Activated CD8-positive, alpha-beta T cell treated with anti-CD3 and anti-CD28 coated beads, Interleukin-2, amount 10 ng/mL, durations not matched to agents 7 days and 5 days (primary cell): ENCODE data around the gene TMEM147. TPM values are rescaled to one million over a fixed set of nuclear protein-coding genes. Genes with fewer than 3 reads are reported as not detected.

ENCODE experiments used
- ATAC-seq: fragments of 150-1000 bp; cut with Tn5 transposase; one replicate; pipeline ENCODE4 v1.10.0; 2021; ENCODE audit warnings: moderate library complexity
- CTCF ChIA-PET: fragments of 350-600 bp; sonication (Branson Sonifier 250); formaldehyde crosslinking; loops from one replicate; lab custom pipeline; 2021; ENCODE audit warnings: antibody characterized with exemption; lab: Charles Lee
- POLR2A ChIA-PET: fragments of 350-600 bp; sonication (Branson Sonifier 250); formaldehyde crosslinking; loops from one replicate; lab custom pipeline; 2021; ENCODE audit warnings: antibody characterized with exemption; lab: Charles Lee
- DNase-seq: peaks from one replicate; pipeline ENCODE4 v3.0.0-alpha.2; 2020
- H3K27ac Mint-ChIP-seq: one replicate; pipeline ENCODE4 v1.8.0; 2021; ENCODE audit warnings: mild to moderate bottlenecking, mixed read lengths
- H3K27me3 Mint-ChIP-seq: one replicate; pipeline ENCODE4 v1.8.0; 2021; ENCODE audit warnings: low read depth, mixed read lengths
- H3K36me3 Mint-ChIP-seq: one replicate; pipeline ENCODE4 v1.8.0; 2021; ENCODE audit warnings: low read depth, mixed read lengths
- H3K4me1 Mint-ChIP-seq: one replicate; pipeline ENCODE4 v1.8.0; 2021; ENCODE audit warnings: low read depth, mixed read lengths
- H3K4me3 Mint-ChIP-seq: one replicate; pipeline ENCODE4 v1.8.0; 2021; ENCODE audit warnings: mild to moderate bottlenecking, mixed read lengths
- H3K9me3 Mint-ChIP-seq: one replicate; pipeline ENCODE4 v1.8.0; 2022; ENCODE audit warnings: mixed read lengths; ENCODE audit not compliant: insufficient read depth
- total RNA-seq, 2 experiments: library from RNA; stranded (reverse); gene quantifications; one replicate each; pipeline ENCODE4 v1.2.3, GENCODE V29; 2021

TMEM147 gene, protein sequence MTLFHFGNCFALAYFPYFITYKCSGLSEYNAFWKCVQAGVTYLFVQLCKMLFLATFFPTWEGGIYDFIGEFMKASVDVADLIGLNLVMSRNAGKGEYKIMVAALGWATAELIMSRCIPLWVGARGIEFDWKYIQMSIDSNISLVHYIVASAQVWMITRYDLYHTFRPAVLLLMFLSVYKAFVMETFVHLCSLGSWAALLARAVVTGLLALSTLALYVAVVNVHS
- 10 to 100 TPM; 53.3 to 54.1 TPM for total RNA-seq

- ChIA-PET POLR2A (no interaction called here), CTCF (interaction anchor here (1.1 to 2.1 kb wide), 2 partner anchors 35 to 50 kb away, joined by 3 to 7 read pairs; no protein-coding TSS in a partner anchor)
- Mint-ChIP-seq H3K4me1 (peaks cover 34% of the 10 kb centered on the region), H3K36me3 (peaks cover 12% of the 10 kb centered on the region), H3K4me3 (peak within 1 kb of the TSS; percentile 93), H3K27ac (peak within 1 kb of the TSS; percentile 91), H3K9me3 (no peaks in the 10 kb centered on the region), H3K27me3 (no peaks in the 10 kb centered on the region)
- DNase-seq: peak; percentile 89
- peak; percentile 92 for ATAC-seq
Measured at GRCh38 chr19:35545001-35545854, at the start of gene TMEM147. TMEM147 (plus strand) TSS chr19:35545626; CDS start chr19:35545740, 114 bp downstream.

GRCh38 chr19:35497406-35497805 is 48.0 kb upstream of the TMEM147 start:
- no peak overlapping the region for H3K4me3 Mint-ChIP-seq
- ChIA-PET POLR2A (no interaction called here), CTCF (interaction anchor here (1.1 to 1.6 kb wide), 5 partner anchors 10 to 144 kb away, joined by 3 to 8 read pairs (median 4); no protein-coding TSS in a partner anchor)
- ATAC-seq (no peak), DNase-seq (no peak)
- H3K9me3 Mint-ChIP-seq: no peaks in the 10 kb centered on the region
- no peak overlapping the region for H3K27ac Mint-ChIP-seq
- H3K4me1 Mint-ChIP-seq: peaks cover 4% of the 10 kb centered on the region
- peaks cover 11% of the 10 kb centered on the region for H3K27me3 Mint-ChIP-seq
- H3K36me3 Mint-ChIP-seq: no peaks in the 10 kb centered on the region

DNA sequence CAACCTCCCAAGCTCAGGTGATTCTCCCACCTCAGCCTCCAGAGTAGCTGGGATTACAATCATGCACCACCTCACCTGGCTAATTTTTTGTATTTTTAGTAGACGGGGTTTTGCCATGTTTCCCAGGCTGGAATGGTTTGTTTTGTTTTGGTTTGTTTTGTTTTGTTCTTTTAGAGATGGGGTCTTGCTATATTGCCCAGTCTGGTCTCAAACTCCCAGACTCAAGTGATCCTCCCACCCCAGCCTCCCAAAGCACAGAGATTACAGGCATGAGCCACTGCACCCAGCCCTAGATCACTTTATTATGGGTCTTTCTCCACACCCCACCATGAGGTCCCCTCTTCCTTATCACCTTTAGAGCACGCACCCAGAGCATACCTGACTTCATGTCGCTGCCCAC is 47.2 kb upstream of the TMEM147 start:
- H3K4me3 Mint-ChIP-seq: no peak overlapping the region
- H3K27me3 Mint-ChIP-seq: peaks cover 7% of the 10 kb centered on the region
- H3K36me3 Mint-ChIP-seq: no peaks in the 10 kb centered on the region
- DNase-seq (no peak), ATAC-seq (no peak)
- H3K27ac Mint-ChIP-seq: no peak overlapping the region
- peaks cover 4% of the 10 kb centered on the region for H3K4me1 Mint-ChIP-seq
- H3K9me3 Mint-ChIP-seq: no peaks in the 10 kb centered on the region
- ChIA-PET CTCF (interaction anchor here (0.7 to 1.6 kb wide), 3 partner anchors 36 to 146 kb away, joined by 3 to 4 read pairs (median 4); no protein-coding TSS in a partner anchor), POLR2A (no interaction called here)

DNA sequence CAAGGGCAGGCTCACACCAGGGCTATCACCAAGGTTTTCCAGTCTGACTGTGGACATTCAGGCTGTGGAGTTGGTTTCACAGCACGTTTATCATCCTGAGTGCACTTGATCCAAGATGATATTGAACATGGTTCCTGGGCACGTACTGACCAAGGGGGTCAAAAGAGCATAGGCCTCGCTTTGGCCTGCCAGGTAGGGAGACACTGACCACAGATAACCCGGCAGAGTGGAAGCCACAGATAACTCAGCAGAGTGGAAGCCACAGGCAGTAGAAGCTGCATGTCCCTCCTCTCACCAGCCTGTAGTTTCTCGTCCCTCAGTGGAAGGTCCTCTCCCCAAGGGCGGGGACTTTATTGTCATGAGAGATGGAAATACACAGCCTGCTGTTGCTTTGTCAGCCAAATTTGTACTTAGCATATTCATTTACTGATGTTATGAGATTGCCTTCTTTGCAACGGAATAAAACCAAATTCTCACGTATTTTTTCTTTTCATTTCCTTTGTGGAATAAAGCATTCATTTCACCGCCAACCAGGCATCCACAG is 46.4 kb upstream of the TMEM147 start:
- Mint-ChIP-seq H3K9me3 (no peaks in the 10 kb centered on the region), H3K27me3 (peaks cover 3% of the 10 kb centered on the region), H3K36me3 (no peaks in the 10 kb centered on the region), H3K27ac (no peak overlapping the region), H3K4me3 (no peak overlapping the region), H3K4me1 (peaks cover 4% of the 10 kb centered on the region)
- CTCF ChIA-PET: no interaction called here
- DNase-seq (no peak), ATAC-seq (no peak)
- POLR2A ChIA-PET: no interaction called here

DNA sequence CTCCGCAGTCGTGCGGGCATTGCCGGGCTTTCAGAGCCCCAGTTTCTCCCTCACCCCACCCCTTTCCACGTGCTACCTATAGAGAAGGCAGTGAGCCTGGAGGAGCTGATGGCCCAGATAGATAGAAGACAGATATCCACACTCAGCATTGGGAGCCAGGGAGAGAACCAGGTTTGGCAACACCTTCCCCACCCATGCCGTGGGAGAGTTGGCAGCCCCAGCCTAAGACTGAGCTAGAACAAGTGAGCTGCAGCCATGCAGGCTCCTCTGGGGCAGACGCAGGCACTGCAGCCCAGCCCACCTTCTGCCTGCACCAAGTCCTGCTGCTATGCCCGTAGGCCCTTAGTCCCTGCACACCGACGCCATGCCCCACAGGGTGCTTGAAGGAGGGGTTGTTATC is 44.8 kb upstream of the TMEM147 start:
- Mint-ChIP-seq H3K27me3 (peaks cover 7% of the 10 kb centered on the region), H3K4me3 (no peak overlapping the region), H3K9me3 (no peaks in the 10 kb centered on the region), H3K36me3 (no peaks in the 10 kb centered on the region), H3K4me1 (no peaks in the 10 kb centered on the region), H3K27ac (no peak overlapping the region)
- DNase-seq (no peak), ATAC-seq (no peak)
- ChIA-PET POLR2A (no interaction called here), CTCF (interaction anchor here (1.0 to 1.1 kb wide), 2 partner anchors 10 to 148 kb away, joined by 3 read pairs; no protein-coding TSS in a partner anchor)

DNA sequence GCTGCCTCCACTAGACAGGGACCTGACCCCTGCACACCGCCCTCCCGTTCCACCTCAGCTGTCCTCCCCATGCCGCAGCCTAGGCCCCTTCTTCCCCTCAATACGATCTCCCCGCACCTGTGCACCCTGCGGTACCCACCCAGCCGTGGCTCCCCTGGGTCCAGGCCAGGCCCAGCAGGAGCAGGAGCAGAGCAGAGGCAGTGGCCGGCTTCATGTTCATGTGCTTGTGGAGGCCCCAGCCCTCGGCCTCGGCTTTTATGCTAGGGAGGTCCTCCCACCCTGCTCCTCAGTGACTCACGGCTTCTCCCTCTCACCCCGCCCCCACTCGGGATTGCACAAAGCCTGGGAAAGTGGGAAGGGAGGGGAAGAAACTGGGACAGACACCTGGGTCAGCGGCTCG is 43.7 kb upstream of the TMEM147 start:
- ChIA-PET POLR2A (no interaction called here), CTCF (no interaction called here)
- H3K27ac Mint-ChIP-seq: no peak overlapping the region
- ATAC-seq: no peak
- no peaks in the 10 kb centered on the region for H3K9me3 Mint-ChIP-seq
- no peak overlapping the region for H3K4me3 Mint-ChIP-seq
- peaks cover 12% of the 10 kb centered on the region for H3K27me3 Mint-ChIP-seq
- H3K36me3 Mint-ChIP-seq: no peaks in the 10 kb centered on the region
- no peaks in the 10 kb centered on the region for H3K4me1 Mint-ChIP-seq
- DNase-seq: no peak

DNA sequence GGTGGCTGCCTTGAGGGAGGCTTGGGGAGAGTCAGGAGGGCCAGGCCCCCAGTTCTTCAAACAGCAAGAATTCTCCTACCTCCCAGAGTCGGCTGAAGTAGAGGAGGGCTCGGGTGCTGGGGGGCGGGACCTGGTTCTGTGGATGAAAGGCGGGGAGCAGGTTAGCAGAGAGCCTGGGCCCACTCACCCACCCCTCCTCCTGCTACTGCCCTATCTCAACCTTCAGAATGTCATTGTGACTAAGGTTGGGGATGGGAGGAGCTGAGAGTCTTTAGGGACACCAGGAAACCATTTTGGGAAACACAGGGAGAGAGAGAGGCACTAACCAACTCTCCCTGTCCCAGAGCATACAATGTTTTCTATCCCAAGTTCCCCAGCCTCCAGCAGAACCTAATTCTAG is 42.7 kb upstream of the TMEM147 start:
- ATAC-seq (no peak), DNase-seq (no peak)
- H3K9me3 Mint-ChIP-seq: no peaks in the 10 kb centered on the region
- H3K4me1 Mint-ChIP-seq: no peaks in the 10 kb centered on the region
- no peaks in the 10 kb centered on the region for H3K36me3 Mint-ChIP-seq
- H3K27me3 Mint-ChIP-seq: peaks cover 18% of the 10 kb centered on the region
- no peak overlapping the region for H3K27ac Mint-ChIP-seq
- ChIA-PET CTCF (interaction anchor here (1.5 to 2.8 kb wide), 2 partner anchors 8 to 150 kb away, joined by 3 to 14 read pairs; no protein-coding TSS in a partner anchor), POLR2A (interaction anchor here (0.6 kb wide), 1 partner anchor 96 kb away, joined by 3 read pairs; no protein-coding TSS in a partner anchor)
- no peak overlapping the region for H3K4me3 Mint-ChIP-seq

DNA sequence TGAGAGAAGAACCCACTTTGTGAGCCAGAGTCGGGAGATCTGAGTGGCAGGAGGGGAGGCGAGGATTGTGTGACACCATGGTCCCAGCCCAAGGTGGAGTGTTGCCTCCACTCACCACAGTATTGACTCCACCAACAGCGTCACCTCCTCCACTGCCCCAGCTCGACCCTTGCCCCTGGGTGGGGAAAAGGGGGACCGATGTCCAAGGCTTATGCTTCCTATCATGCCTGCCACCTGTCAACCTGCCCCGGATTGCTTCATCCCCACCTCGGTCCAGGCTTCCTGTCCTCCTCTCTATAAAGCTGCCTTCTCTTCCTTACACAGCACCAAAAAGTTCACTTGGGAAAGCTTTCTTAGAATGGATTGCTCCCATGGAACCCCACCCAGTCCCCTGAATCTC is 39.4 kb upstream of the TMEM147 start:
- Mint-ChIP-seq H3K27ac (no peak overlapping the region), H3K4me3 (no peak overlapping the region), H3K4me1 (peaks cover 16% of the 10 kb centered on the region), H3K36me3 (no peaks in the 10 kb centered on the region), H3K9me3 (no peaks in the 10 kb centered on the region), H3K27me3 (peaks cover 45% of the 10 kb centered on the region)
- POLR2A ChIA-PET: interaction anchor here (0.6 kb wide), 1 partner anchor 87 kb away, joined by 3 read pairs; no protein-coding TSS in a partner anchor
- no peak for ATAC-seq
- CTCF ChIA-PET: interaction anchor here (1.0 to 3.7 kb wide), 2 partner anchors 11 to 38 kb away, joined by 3 to 22 read pairs; no protein-coding TSS in a partner anchor
- no peak for DNase-seq

DNA sequence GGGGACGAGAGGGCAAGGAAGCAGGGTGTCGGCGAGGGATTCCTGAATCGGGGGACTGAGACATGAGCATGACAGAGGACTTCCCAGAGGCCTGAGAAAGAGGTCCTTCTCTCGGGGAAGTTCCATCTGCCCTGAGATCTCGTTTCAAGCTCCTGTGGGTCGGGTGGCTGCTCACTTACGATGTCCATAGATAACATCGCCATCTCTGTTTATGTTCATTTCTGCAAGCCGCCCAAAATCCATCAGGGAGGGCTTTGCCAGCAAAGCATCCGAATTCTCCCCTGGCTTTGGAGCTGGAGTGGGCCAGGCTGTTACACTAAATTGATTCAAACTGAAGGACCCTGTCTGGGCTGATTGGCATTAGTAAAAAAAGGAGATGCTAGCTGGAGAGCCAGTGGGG is 37.9 kb upstream of the TMEM147 start:
- H3K9me3 Mint-ChIP-seq: no peaks in the 10 kb centered on the region
- H3K4me1 Mint-ChIP-seq: peaks cover 16% of the 10 kb centered on the region
- no peak overlapping the region for H3K27ac Mint-ChIP-seq
- ATAC-seq: no peak
- H3K4me3 Mint-ChIP-seq: no peak overlapping the region
- CTCF ChIA-PET: interaction anchor here (0.7 to 3.7 kb wide), 3 partner anchors 12 to 41 kb away, joined by 3 to 22 read pairs (median 6); no protein-coding TSS in a partner anchor
- no peak for DNase-seq
- H3K27me3 Mint-ChIP-seq: peaks cover 48% of the 10 kb centered on the region
- POLR2A ChIA-PET: no interaction called here
- no peaks in the 10 kb centered on the region for H3K36me3 Mint-ChIP-seq

DNA sequence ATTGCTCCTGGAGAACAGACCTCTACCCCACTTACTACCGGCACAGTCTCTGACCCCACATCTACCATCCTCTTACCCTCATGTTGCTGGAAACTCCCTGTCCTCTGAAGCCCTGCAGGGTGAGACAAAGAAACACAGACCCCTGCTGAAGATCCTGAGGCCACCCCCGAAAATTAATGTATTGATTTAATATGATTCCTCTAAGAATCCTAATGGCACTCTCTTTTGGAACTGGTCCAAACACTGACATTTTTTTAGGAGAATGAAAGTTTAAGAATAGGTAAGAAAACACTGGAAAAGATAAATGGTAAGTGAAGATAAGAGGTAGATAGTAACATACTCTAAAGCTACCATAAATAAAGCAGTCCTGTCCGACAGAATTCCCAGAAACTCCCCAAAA is 37.3 kb upstream of the TMEM147 start:
- CTCF ChIA-PET: interaction anchor here (0.6 to 3.7 kb wide), 5 partner anchors 13 to 441 kb away, joined by 3 to 22 read pairs (median 6); no protein-coding TSS in a partner anchor
- H3K4me3 Mint-ChIP-seq: no peak overlapping the region
- peaks cover 16% of the 10 kb centered on the region for H3K4me1 Mint-ChIP-seq
- H3K9me3 Mint-ChIP-seq: no peaks in the 10 kb centered on the region
- H3K27ac Mint-ChIP-seq: no peak overlapping the region
- DNase-seq (no peak), ATAC-seq (no peak)
- POLR2A ChIA-PET: interaction anchor here (1.2 kb wide), 1 partner anchor 13 kb away, joined by 3 read pairs; no protein-coding TSS in a partner anchor
- no peaks in the 10 kb centered on the region for H3K36me3 Mint-ChIP-seq
- H3K27me3 Mint-ChIP-seq: peaks cover 53% of the 10 kb centered on the region

GRCh38 chr19:35509018-35509652 is 36.3 kb upstream of the TMEM147 start:
- ChIA-PET CTCF (interaction anchor here (1.0 to 3.7 kb wide), 9 partner anchors 11 to 155 kb away, joined by 3 to 22 read pairs (median 7); no protein-coding TSS in a partner anchor), POLR2A (interaction anchor here (1.2 kb wide), 1 partner anchor 14 kb away, joined by 3 read pairs; no protein-coding TSS in a partner anchor)
- Mint-ChIP-seq H3K27ac (no peak overlapping the region), H3K36me3 (no peaks in the 10 kb centered on the region), H3K9me3 (no peaks in the 10 kb centered on the region), H3K4me1 (peaks cover 16% of the 10 kb centered on the region), H3K27me3 (peaks cover 56% of the 10 kb centered on the region), H3K4me3 (no peak overlapping the region)
- peak; percentile 60 for DNase-seq
- ATAC-seq: peak; percentile 50
